Loucy (cell line): ENCODE results near the gene CCPG1.

Source experiments
- EZH2phosphoT487 ChIP-seq: fragments of 200-600 bp; IDR thresholded peaks from 2 replicates; pipeline ENCODE4 v1.6.1; 2018; ENCODE audit warnings: antibody characterized with exemption, mild to moderate bottlenecking, moderate library complexity, borderline replicate concordance
- TF ChIP-seq, protein P1 (sequence below): fragments of 200-600 bp; sonication (generic); conservative IDR thresholded peaks from 2 replicates; pipeline ENCODE4 v1.5.1; 2014; ENCODE audit warnings: mild to moderate bottlenecking, antibody characterized with exemption, low read length

DNA sequence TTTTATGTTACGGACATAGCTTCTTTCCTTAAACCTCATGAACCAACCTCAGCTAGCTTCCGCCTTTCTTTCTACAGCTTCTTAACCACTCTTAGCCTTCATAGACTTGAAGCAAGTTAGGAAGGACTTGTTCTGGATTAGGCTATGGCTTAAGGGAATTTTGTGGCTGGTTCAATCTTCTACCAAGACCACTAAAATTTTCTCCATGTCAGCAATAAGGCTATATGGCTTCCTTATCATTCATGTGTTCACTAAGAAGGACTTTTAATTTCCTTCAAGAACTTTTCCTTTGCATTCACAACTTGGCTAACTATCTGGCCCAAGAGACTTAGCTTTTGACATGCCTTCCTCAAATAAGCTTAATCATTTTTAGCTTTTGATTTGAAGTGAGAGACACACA, 24.5 kb downstream of the CCPG1 start:
- TF ChIP-seq, protein P1, sequence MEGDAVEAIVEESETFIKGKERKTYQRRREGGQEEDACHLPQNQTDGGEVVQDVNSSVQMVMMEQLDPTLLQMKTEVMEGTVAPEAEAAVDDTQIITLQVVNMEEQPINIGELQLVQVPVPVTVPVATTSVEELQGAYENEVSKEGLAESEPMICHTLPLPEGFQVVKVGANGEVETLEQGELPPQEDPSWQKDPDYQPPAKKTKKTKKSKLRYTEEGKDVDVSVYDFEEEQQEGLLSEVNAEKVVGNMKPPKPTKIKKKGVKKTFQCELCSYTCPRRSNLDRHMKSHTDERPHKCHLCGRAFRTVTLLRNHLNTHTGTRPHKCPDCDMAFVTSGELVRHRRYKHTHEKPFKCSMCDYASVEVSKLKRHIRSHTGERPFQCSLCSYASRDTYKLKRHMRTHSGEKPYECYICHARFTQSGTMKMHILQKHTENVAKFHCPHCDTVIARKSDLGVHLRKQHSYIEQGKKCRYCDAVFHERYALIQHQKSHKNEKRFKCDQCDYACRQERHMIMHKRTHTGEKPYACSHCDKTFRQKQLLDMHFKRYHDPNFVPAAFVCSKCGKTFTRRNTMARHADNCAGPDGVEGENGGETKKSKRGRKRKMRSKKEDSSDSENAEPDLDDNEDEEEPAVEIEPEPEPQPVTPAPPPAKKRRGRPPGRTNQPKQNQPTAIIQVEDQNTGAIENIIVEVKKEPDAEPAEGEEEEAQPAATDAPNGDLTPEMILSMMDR: no peak
- no peak for TF ChIP-seq EZH2phosphoT487
